Measurements from ENCODE around the gene RPS6KC1. TPM values are rescaled to one million over a fixed set of nuclear protein-coding genes. Genes with fewer than 3 reads are reported as not detected.

The RPS6KC1 gene
- total and polyA plus RNA-seq, 9 of the 15 experiments (the other 6 are each of a cell fraction or from before 2014, with no cell fraction given): 4.3 to 34.6 (median 20.9) TPM

DNA sequence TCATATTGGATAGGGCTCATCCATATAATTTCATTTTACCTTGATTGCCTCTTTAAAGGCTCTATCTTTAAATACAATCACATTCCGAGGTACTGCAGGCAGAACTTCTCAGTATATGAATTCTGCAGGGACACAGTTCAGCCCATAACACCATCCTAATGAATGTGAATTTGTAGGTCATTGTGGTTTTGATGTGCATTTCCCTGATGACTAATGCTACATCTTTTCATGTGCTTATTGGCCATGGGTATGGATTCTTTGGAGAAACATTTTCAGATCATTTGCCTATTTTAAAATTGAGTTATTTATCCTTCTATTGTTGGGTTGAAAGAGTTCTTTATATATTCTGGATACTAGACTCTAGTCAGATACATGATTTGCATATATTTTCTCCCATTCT is 9.6 kb upstream of the RPS6KC1 start (continued):
- TF ChIP-seq FOSL1 (tag; conservative IDR thresholded peaks at IDR 0.05) (peak; percentile 80), CBX8 (IDR thresholded peaks at IDR 0.05; ENCODE audit: borderline replicate concordance, extremely low read depth, low read depth, low read length, poor library complexity, severe bottlenecking) (no peak), SMARCE1 (IDR thresholded peaks at IDR 0.05) (0 out of 2 replicates have a peak, but pooled peaks have one; percentile 40), LEF1 (IDR thresholded peaks at IDR 0.05) (0 out of 2 replicates have a peak, but pooled peaks have one; percentile 21), HDAC2 (IDR thresholded peaks at IDR 0.05) (0 out of 2 replicates have a peak, but pooled peaks have one; percentile 30), SMARCA4 (IDR thresholded peaks at IDR 0.05) (peak; percentile 39; the same call in 1 of the 2 replicates), NFE2 (IDR thresholded peaks at IDR 0.05; ENCODE audit: low read depth) (peak; percentile 59)
- TF ChIP-seq, protein P1, sequence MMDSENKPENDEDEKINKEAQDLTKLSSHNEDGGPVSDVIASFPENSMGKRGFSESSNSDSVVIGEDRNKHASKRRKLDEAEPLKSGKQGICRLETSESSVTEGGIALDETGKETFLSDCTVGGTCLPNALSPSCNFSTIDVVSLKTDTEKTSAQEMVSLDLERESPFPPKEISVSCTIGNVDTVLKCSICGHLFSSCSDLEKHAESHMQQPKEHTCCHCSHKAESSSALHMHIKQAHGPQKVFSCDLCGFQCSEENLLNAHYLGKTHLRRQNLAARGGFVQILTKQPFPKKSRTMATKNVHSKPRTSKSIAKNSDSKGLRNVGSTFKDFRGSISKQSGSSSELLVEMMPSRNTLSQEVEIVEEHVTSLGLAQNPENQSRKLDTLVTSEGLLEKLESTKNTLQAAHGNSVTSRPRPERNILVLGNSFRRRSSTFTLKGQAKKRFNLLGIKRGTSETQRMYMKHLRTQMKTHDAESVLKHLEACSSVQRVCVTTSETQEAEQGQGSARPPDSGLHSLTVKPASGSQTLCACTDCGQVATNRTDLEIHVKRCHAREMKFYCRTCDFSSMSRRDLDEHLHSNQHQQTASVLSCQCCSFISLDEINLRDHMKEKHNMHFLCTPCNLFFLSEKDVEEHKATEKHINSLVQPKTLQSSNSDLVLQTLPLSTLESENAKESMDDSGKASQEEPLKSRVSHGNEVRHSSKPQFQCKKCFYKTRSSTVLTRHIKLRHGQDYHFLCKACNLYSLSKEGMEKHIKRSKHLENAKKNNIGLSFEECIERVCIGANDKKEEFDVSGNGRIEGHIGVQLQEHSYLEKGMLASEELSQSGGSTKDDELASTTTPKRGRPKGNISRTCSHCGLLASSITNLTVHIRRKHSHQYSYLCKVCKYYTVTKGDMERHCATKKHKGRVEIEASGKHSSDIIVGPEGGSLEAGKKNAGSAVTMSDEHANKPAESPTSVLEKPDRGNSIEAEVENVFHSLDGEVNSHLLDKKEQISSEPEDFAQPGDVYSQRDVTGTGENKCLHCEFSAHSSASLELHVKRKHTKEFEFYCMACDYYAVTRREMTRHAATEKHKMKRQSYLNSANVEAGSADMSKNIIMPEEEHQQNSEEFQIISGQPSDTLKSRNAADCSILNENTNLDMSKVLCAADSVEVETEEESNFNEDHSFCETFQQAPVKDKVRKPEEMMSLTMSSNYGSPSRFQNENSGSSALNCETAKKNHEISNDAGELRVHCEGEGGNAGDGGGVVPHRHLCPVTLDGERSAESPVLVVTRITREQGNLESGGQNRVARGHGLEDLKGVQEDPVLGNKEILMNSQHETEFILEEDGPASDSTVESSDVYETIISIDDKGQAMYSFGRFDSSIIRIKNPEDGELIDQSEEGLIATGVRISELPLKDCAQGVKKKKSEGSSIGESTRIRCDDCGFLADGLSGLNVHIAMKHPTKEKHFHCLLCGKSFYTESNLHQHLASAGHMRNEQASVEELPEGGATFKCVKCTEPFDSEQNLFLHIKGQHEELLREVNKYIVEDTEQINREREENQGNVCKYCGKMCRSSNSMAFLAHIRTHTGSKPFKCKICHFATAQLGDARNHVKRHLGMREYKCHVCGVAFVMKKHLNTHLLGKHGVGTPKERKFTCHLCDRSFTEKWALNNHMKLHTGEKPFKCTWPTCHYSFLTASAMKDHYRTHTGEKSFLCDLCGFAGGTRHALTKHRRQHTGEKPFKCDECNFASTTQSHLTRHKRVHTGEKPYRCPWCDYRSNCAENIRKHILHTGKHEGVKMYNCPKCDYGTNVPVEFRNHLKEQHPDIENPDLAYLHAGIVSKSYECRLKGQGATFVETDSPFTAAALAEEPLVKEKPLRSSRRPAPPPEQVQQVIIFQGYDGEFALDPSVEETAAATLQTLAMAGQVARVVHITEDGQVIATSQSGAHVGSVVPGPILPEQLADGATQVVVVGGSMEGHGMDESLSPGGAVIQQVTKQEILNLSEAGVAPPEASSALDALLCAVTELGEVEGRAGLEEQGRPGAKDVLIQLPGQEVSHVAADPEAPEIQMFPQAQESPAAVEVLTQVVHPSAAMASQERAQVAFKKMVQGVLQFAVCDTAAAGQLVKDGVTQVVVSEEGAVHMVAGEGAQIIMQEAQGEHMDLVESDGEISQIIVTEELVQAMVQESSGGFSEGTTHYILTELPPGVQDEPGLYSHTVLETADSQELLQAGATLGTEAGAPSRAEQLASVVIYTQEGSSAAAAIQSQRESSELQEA (IDR thresholded peaks at IDR 0.05; ENCODE audit: low read depth): 0 out of 2 replicates have a peak, but pooled peaks have one; percentile 25
- TF ChIP-seq, protein P2, sequence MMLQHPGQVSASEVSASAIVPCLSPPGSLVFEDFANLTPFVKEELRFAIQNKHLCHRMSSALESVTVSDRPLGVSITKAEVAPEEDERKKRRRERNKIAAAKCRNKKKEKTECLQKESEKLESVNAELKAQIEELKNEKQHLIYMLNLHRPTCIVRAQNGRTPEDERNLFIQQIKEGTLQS (IDR thresholded peaks at IDR 0.05): peak; percentile 74
- TF ChIP-seq, protein P2 (CRISPR knock-in tag; conservative IDR thresholded peaks at IDR 0.05): no peak

All from K562 (cell line).